Body of pancreas (tissue), 4 donors: Measurements from ENCODE around the gene EFNA1.

Source experiments
- CTCF ChIP-seq, 7 experiments: fragments of 450-650 bp in 4 of 7; fragments of 200-600 bp in 3 of 7; sonication (generic) in 3 of 7; IDR thresholded peaks; one replicate each; pipeline ENCODE4 v1.5.1; 2016 to 2019; ENCODE audit warnings: antibody characterized with exemption in 7 of 7
- POLR2A ChIP-seq, 3 donors: fragments of 450-650 bp; IDR thresholded peaks; one replicate each; pipeline ENCODE4 v1.6.1; 2016; ENCODE audit warnings: antibody characterized with exemption in 3 of 3, mild to moderate bottlenecking in 2 of 3

GRCh38 chr1:155094622-155094948, 33.1 kb upstream of the EFNA1 start:
- TF ChIP-seq CTCF (IDR thresholded peaks at IDR 0.05) (no peak), POLR2A (IDR thresholded peaks at IDR 0.05) (no peak)
